PFSK-1 (cell line): ENCODE data around the gene NUDT4.

Source experiments
- POLR2AphosphoS5 ChIP-seq: IDR thresholded peaks from 2 replicates; pipeline ENCODE4 v1.6.1; 2012; ENCODE audit warnings: low read depth, mild to moderate bottlenecking, control low read depth, low read length, moderate library complexity
- REST ChIP-seq, 2 experiments: IDR thresholded peaks; 2 replicates each; pipeline versions ENCODE4 v1.6.1 to v1.8.0; 2011 to 2012; ENCODE audit warnings: low read depth in 2 of 2, low read length in 2 of 2, control low read depth in 1 of 2, inconsistent platforms in 1 of 2, mild to moderate bottlenecking in 1 of 2, moderate library complexity in 1 of 2; ENCODE audit not compliant: insufficient read depth in 1 of 2
- SIN3A ChIP-seq: IDR thresholded peaks from 2 replicates; pipeline ENCODE4 v1.6.1; 2012; ENCODE audit warnings: mild to moderate bottlenecking, low read length, moderate library complexity, borderline replicate concordance; ENCODE audit not compliant: insufficient read depth
- TAF1 ChIP-seq: IDR thresholded peaks from 2 replicates; pipeline ENCODE4 v1.6.1; 2012; ENCODE audit warnings: low read length, control low read depth, borderline replicate concordance; ENCODE audit not compliant: insufficient read depth

DNA sequence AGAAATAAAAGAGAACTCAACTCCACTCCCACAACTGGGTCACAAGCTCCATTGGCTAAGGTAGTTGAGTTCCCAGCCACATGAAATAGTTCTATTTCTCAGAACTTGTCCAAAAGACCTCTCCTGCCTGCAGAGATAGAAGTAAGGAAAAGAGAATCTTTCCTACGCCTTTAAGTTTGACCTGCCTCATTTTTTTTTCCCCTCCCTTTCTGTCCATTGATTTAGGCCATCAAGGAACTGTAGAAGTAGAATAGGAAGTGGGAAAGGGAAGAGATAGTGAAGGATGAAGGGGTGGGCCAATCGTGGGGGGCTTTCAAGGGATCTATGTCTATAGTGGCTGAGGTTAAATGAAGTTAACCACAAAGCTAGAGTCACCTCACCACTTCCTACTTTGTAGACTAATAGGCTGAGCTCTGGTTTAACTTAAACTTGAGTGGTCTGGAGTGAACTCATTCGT lies 13.9 kb upstream of the NUDT4 start:
- TF ChIP-seq POLR2AphosphoS5, result no peak
- no peak for TF ChIP-seq REST (IDR thresholded peaks at IDR 0.05; ENCODE audit: insufficient read depth in 1 of 2, low read depth in 2 of 2, low read length in 2 of 2)
- TF ChIP-seq TAF1, result no peak
- TF ChIP-seq SIN3A, result no peak
